GM21526 (cell line): ENCODE data around the gene RPL29.

ENCODE experiments used
- ATAC-seq: cut with Tn5 transposase; IDR thresholded peaks from one replicate; pipeline ENCODE4 v1.9.1; 2021; ENCODE audit warnings: moderate library complexity; ENCODE audit not compliant: unreplicated experiment, low FRiP score

Gene RPL29

GRCh38 chr3:52028572-52028971 lies 32.9 kb upstream of the RPL29 start:
- no peak for ATAC-seq

- ATAC-seq: no peak
Measured at GRCh38 chr3:52026041-52026440, 30.3 kb upstream of the RPL29 start.

- ATAC-seq: no peak
Measured at GRCh38 chr3:52025453-52025852, 29.8 kb upstream of the RPL29 start.

GRCh38 chr3:52024765-52025452 lies 29.2 kb upstream of the RPL29 start:
- no peak for ATAC-seq

- no peak for ATAC-seq
Measured at GRCh38 chr3:52023860-52024764, 28.4 kb upstream of the RPL29 start.

- ATAC-seq: no peak
Measured at GRCh38 chr3:52023101-52023770, 27.5 kb upstream of the RPL29 start.

GRCh38 chr3:52022323-52023100 lies 26.8 kb upstream of the RPL29 start:
- no peak for ATAC-seq

- ATAC-seq: no peak
Measured at GRCh38 chr3:52021489-52022268, 26.0 kb upstream of the RPL29 start.

- ATAC-seq: no peak
Measured at GRCh38 chr3:52020796-52021195, 25.1 kb upstream of the RPL29 start.

- ATAC-seq: no peak
Measured at GRCh38 chr3:52019352-52020080, 23.8 kb upstream of the RPL29 start.

GRCh38 chr3:52018319-52019000 lies 22.8 kb upstream of the RPL29 start:
- ATAC-seq: no peak

- ATAC-seq: no peak
Measured at GRCh38 chr3:52017586-52017985, 21.9 kb upstream of the RPL29 start.

GRCh38 chr3:52015438-52016228 lies 19.9 kb upstream of the RPL29 start:
- ATAC-seq: no peak

GRCh38 chr3:52014613-52015012 lies 18.9 kb upstream of the RPL29 start:
- no peak for ATAC-seq

- ATAC-seq: no peak
Measured at GRCh38 chr3:52013802-52014598, 18.3 kb upstream of the RPL29 start.

GRCh38 chr3:52012699-52013098 lies 17.0 kb upstream of the RPL29 start:
- ATAC-seq: no peak

GRCh38 chr3:52010431-52010830 lies 14.7 kb upstream of the RPL29 start:
- ATAC-seq: no peak
